EL (cell line): ENCODE results near the gene PHPT1.
"Not testable (repeated sequence)": the region's sequence is repeated elsewhere in the genome, so short reads cannot be mapped to it uniquely, and the experiment has no call there.

Experiments used
- DNase-seq: peaks from one replicate; pipeline ENCODE4 v3.0.0-alpha.2; 2016

Gene PHPT1

GRCh38 chr9:136861874-136862457 lies 12.8 kb downstream of the PHPT1 start:
- no peak for DNase-seq

GRCh38 chr9:136862849-136863622 lies 13.8 kb downstream of the PHPT1 start:
- DNase-seq: no peak

DNA sequence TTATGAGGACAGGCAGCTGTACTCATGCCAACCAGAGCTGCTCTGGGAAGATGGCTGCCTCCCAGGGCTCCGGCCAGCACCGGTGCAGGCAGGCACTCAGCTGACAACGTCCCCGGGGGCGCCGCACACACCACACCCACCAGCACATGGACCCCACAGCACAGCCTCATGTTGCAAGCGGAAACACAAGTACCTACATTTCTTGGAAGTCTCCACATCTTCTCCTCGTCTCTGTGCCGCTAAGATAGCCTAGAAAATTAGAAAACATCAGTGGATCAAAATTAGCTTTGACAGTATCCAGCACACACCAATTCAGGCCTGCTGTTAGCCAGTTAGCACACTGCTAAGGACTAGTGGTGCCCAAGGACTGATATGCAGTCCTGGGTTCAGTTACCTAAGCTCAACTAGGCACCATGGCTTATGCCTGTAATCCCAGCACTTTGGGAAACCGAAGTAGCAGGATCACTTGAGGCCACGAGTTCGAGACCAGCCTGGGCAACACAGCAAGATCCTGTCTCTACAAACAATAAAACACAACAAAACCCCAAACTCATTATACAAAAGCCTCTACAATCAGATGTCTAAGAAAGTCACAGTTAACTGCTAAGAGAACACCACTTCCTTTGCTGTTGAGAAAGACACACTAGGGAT lies 14.5 kb downstream of the PHPT1 start:
- DNase-seq: no peak

- DNase-seq: no peak
These were observed 16.0 kb downstream of the PHPT1 start for GRCh38 chr9:136865041-136865767.

- DNase-seq: no peak
These were observed 16.5 kb downstream of the PHPT1 start for GRCh38 chr9:136865768-136866103.

DNA sequence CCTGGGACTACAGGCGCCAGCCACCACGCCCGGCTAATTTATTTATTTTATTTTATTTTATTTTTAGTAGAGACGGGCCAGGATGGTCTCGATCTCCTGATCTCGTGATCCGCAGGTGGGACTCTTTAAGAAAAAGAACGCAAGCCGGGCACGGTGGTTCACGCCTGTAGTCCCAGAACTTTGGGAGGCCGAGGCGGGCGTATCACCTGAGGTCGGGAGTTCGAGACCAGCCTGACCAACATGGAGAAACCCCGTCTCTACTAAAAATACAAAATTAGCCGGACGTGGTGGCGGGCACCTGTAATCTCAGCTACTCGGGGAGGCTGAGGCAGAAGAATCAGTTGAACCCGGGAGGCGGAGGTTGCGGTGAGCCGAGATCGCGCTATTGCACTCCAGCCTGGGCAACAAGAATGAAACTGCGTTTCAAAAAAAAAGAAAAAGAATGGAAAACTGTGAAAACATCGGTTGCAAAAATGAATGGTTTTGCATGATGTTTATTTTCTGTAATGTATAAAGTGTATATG lies 17.8 kb downstream of the PHPT1 start:
- not testable (repeated sequence) for DNase-seq

GRCh38 chr9:136867480-136867879 lies 18.3 kb downstream of the PHPT1 start:
- no peak for DNase-seq

GRCh38 chr9:136867917-136868316 lies 18.7 kb downstream of the PHPT1 start:
- DNase-seq: no peak

DNA sequence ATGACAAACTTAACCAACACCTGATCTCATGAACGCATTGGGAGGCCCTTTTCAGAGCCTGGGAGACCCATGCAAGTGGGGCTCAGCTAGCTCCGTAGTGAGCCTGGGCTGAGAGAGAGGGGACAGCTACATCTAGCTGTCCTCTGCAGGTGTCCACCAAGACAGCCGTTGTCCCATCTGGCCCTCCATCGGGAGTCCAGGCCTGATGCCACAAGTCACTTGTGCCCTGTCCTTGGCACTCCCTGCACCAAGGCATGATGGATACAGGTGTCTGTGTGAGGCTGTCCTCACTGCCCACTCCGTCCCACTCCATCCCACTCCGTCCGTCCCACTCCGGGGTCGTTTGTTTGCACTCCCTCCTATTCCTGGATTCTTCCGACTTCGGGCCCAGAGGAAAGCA lies 19.4 kb downstream of the PHPT1 start:
- DNase-seq: no peak

DNA sequence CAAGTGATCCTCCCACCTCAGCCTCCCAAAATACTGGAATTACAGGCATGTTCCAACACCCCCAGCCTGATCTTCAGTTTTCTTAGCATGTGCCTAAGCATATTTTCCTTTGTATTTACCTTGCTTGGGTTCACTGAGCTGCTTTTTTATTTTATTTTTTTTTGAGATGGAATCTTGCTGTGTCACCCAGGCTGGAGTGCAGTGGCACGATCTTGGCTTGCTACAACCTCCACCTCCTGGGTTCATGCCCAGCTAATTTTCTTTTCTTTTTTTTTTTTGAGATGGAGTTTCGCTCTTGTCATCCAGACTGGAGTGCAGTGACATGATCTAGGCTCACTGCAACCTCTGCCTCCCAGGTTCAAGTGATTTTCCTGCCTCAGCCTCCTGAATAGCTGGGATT lies 20.4 kb downstream of the PHPT1 start:
- DNase-seq: not testable (repeated sequence)

DNA sequence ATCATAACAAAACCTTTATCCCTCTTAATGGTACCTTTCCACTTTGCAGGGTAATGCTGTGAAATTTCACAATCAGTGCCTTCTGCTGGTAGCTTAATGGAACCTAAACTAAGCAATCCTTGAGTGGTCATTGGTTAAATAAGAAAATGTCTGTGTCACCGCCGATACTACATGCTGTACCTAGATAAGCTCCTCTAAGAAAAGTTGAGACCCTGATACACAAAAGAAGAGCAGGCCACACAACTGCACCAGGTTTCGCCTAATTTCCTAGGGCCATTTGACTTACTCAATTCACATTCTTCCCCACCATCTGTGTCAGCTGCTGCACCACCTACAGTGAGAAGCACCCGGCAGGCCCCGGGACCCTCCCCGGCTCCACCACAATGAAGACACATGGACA lies 25.9 kb downstream of the PHPT1 start:
- DNase-seq: no peak

- DNase-seq: no peak
These were observed 27.3 kb downstream of the PHPT1 start for GRCh38 chr9:136876476-136876875.

- DNase-seq: no peak
These were observed 31.4 kb downstream of the PHPT1 start for GRCh38 chr9:136880651-136881050.

DNA sequence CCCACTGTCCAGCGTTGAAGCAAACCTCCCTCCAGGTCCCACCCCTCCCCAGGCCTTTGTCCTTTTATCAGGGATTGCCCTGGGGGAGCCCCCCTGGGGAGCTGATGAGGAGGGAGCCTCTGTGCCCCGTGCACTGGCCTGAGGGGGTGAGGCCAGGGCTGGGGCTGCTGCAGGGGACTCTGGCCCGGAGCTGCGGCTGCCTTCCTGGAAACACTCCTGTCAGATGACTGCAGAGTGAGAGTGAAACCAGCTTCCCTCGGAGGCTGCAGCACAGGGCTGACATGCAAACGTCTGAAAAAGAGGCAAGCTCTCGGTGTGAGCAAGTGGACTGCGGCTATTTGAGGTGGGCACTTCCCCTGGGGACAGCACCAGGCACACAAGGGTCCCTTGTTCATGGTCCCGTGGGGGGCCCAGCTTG lies 32.5 kb downstream of the PHPT1 start:
- no peak for DNase-seq

DNA sequence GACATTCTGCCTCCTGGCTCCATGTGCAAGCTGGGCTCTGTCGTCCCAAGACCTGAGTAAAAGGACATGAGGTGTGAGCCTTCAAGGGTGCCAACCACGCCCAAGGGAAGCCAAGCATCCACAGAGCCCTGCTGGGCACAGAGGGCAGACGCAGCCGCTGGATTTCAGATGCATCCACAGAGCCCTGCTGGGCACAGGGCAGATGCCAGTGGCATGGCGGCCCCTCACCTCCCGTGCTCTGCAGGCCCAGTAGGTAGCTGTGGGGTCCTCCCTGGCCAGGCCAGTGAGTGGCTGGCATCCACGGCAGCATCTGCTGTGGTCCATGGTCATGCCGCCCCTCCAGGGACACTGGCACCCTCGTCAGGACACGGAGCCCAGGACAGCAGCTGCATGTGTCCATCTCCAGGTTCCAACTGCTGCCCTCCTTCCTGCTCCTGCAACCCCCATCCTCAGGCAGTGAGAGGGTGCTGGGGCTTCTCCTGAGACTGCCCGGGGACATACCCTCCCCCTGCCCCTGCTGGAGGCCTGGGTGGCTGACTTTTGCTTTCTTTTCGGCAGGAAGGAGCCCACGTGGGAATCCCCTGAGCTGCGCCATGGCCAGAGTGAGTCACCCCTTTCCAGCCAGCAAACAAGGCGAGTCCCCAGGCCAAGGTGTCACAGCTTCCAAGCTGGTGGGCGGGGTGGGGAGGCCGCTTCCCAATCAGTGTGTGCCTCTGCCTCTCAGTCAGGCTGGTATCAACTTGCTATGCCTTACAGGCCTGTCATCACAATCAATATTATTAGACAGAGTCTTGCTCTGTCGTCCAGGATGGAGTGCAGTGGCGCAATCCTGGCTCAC lies 33.1 kb downstream of the PHPT1 start:
- DNase-seq: peak; percentile 89

- not testable (repeated sequence) for DNase-seq
These were observed 33.7 kb downstream of the PHPT1 start for GRCh38 chr9:136882947-136883283.

GRCh38 chr9:136883670-136884069 lies 34.5 kb downstream of the PHPT1 start:
- DNase-seq: not testable (repeated sequence)

- DNase-seq: peak; percentile 99
These were observed 36.9 kb downstream of the PHPT1 start, which contains the start of gene TRAF2 for GRCh38 chr9:136885950-136886578. TRAF2 (plus strand) TSS chr9:136886516; CDS start chr9:136898741, 12,225 bp downstream.

GRCh38 chr9:136886610-136887597 lies 37.7 kb downstream of the PHPT1 start:
- peak; percentile 28 for DNase-seq

GRCh38 chr9:136888454-136888853 lies 39.2 kb downstream of the PHPT1 start:
- no peak for DNase-seq

GRCh38 chr9:136889858-136890257 lies 40.6 kb downstream of the PHPT1 start:
- no peak for DNase-seq
